NCI-H510A treated with DMSO at 0.1 percent for 48 hours (cell line): Measurements from ENCODE around the gene GFRA4.
"Not testable (repeated sequence)": the region's sequence is repeated elsewhere in the genome, so short reads cannot be mapped to it uniquely, and the experiment has no call there.

ENCODE experiments used
- DNase-seq: peaks from one replicate; lab custom pipeline; 2025; lab: John Stamatoyannopoulos, UW

GFRA4 gene

GRCh38 chr20:3615171-3615840, 47.9 kb downstream of the GFRA4 start:
- not testable (repeated sequence) for DNase-seq

DNA sequence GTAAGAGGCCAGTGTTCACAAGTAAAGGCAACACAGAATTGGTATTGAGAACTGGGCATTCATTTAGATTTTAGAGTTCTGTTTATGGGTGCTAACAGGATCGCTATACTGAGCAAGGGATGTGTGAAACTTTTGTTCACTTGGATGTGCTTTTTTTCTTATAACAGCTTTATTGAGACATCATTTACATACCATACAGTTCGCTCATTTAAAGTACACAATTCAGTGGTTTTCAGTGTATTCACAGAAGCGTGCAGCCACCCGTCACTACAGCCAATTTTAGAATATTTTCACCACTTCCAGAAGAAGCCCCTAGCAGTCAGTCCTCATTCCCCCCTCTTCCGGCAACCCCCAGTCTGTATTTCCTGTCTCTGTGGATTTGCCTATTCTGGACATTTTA, 48.7 kb downstream of the GFRA4 start:
- DNase-seq: no peak

DNA sequence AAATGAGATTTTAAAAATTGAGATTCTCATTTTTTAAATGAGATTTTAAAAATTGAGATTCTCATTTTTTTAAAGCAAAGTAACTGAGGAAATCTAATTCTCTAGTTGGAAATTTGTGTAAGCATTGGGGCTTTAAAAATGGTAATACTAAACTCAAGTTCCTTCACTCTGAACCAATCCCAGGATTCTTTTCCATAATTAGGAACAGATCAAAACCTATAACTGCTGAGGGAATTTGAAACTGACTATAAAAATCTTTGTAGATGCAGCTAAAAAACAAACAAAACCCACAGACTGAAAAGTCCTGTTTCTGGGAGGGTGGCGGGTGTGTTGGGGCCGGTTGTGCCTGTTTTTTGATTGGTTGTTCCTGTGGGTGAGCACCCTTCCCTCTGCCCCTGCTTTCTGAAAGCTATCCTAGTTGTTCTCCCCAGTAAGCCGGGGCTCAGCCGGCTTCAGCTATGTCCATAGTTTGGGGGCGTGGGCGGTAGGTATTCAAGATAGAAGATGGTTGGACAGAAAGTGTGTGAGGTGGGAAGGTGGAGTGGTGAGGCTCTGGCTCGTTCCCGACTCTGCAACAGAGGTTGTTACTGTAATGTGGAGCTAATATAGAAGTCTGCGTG, 49.3 kb downstream of the GFRA4 start:
- DNase-seq: peak; percentile 46

GRCh38 chr20:3612795-3613572, 50.2 kb downstream of the GFRA4 start:
- DNase-seq: peak; percentile 55

DNA sequence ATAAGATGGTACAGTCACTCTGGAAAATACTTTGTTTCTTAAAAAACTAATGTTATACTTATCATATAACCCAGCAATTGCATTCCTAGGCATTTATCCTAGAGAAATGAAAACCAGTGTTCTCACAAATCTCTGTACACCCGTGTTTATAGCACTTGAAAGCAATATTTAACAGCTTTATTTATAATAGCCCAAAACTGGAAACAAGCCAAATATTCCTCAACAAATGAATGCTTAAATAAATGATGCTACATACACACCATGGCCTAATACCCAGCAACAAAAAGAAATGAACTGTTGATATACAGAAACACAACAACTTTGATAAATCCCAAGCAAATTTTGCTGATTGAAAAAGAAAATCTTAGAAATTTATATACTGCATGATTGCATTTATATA, 51.3 kb downstream of the GFRA4 start:
- no peak for DNase-seq
